Breast epithelium (tissue), 3 donors: ENCODE results near the gene CARD16.

Experiments used
- CTCF ChIP-seq, 3 donors: fragments of 450-650 bp; IDR thresholded peaks; one replicate each; pipeline ENCODE4 v1.5.1; 2016 to 2017; ENCODE audit warnings: antibody characterized with exemption in 3 of 3, mild to moderate bottlenecking in 3 of 3, moderate library complexity in 3 of 3
- POLR2A ChIP-seq: fragments of 450-650 bp; IDR thresholded peaks from one replicate; pipeline ENCODE4 v1.6.1; 2016; ENCODE audit warnings: antibody characterized with exemption, mild to moderate bottlenecking, moderate library complexity
- POLR2AphosphoS5 ChIP-seq, 3 donors: sonication (generic); formaldehyde crosslinking; IDR thresholded peaks; one replicate each; pipeline ENCODE4 v1.6.1; 2017; ENCODE audit warnings: antibody characterized with exemption in 3 of 3

- TF ChIP-seq CTCF (IDR thresholded peaks at IDR 0.05), result no peak
- no peak for TF ChIP-seq POLR2A
- no peak for TF ChIP-seq POLR2AphosphoS5 (IDR thresholded peaks at IDR 0.05)
These were observed 17.5 kb downstream of the CARD16 start for GRCh38 chr11:105027678-105028077.
